Motor neuron (in vitro differentiated cells): Measurements from ENCODE around the gene GNG14. TPM values are rescaled to one million over a fixed set of nuclear protein-coding genes. Genes with fewer than 3 reads are reported as not detected.

ENCODE experiments used
- ATAC-seq, 8 experiments: fragments of 200-7000 bp; cut with Tn5 transposase; replicated peaks in 6 of 8; 2 replicates each; pipeline ENCODE4 v1.8.0; 2021; ENCODE audit warnings: mild to moderate bottlenecking in 8 of 8, moderate library complexity in 8 of 8
- H3K27ac ChIP-seq, 2 donors: fragments of 250-450 bp; sonication (Bioruptor Pico); 2 replicates each; pipeline ENCODE4 v1.9.0; 2021; ENCODE audit warnings: antibody characterized with exemption in 2 of 2, mild to moderate bottlenecking in 2 of 2, moderate library complexity in 1 of 2
- H3K4me1 ChIP-seq, 2 donors: fragments of 250-450 bp; sonication (Bioruptor Pico); replicated peaks in 1 of 2; 2 replicates each; pipeline ENCODE4 v1.6.1; 2021; ENCODE audit warnings: antibody characterized with exemption in 2 of 2, mild to moderate bottlenecking in 2 of 2, moderate library complexity in 1 of 2
- H3K4me3 ChIP-seq, 5 donors: fragments of 250-450 bp; sonication (Bioruptor Pico); 2 replicates each; pipeline ENCODE4 v1.9.0; 2021; ENCODE audit warnings: antibody characterized with exemption in 5 of 5, mild to moderate bottlenecking in 5 of 5, moderate library complexity in 4 of 5
- WGBS, 10 experiments: fragments of 450-650 bp; shearing (Covaris generic); methylation state at CpG; one replicate each; pipeline ENCODE4 v1.0.0; 2022; 5-methylcytosine and 5-hydroxymethylcytosine counted together
- in situ Hi-C, 9 experiments: fragments of 400-800 bp; cut with MboI; loops; one replicate each; pipeline ENCODE4 v1.15.0; 2021; ENCODE audit warnings: low sequenced_read_pairs in 9 of 9, low pct_unique_long_range_greater_than_20kb in 2 of 9; ENCODE audit not compliant: unreplicated experiment in 9 of 9
- total RNA-seq, 8 experiments: library from RNA; unstranded; fragments of 300-600 nt; gene quantifications; 2 replicates each; pipeline versions ENCODE4 v1.2.3 to v1.2.4, GENCODE V29; 2022

Gene GNG14
- total RNA-seq, 8 experiments from 2014 or later: 3.7 to 5.7 TPM; not detected in 6

DNA sequence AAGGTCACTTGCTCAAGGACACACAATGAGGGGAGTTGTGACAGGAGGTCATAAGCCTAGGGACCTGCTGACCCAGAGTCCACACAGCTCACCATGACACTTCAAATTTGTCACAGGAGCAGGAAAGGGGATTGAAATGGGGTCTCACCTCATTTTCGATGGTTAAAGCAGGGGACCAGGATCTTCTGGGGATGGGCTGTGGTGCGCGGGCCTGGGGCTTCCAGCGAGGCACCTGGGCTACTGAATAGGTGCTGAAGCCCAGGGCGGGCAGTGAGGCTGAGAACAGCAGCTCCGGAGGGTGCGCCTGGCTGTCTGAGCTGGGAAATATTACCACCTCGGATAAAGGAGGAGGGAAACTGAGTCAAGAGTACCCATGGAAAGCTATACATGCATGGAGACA, 32.3 kb upstream of the GNG14 start:
- Histone ChIP-seq H3K4me1 (no peaks in the 10 kb centered on the region), H3K27ac (no peak overlapping the region), H3K4me3 (no peak overlapping the region)
- in situ Hi-C loops: no loop called here
- no peak for ATAC-seq
- WGBS, 10 experiments: 77 to 100% (median 96%) methylated on average over 1 to 4 of the region's 8 CpGs; no CpG with 5 or more reads in 4 of the 10 experiments

DNA sequence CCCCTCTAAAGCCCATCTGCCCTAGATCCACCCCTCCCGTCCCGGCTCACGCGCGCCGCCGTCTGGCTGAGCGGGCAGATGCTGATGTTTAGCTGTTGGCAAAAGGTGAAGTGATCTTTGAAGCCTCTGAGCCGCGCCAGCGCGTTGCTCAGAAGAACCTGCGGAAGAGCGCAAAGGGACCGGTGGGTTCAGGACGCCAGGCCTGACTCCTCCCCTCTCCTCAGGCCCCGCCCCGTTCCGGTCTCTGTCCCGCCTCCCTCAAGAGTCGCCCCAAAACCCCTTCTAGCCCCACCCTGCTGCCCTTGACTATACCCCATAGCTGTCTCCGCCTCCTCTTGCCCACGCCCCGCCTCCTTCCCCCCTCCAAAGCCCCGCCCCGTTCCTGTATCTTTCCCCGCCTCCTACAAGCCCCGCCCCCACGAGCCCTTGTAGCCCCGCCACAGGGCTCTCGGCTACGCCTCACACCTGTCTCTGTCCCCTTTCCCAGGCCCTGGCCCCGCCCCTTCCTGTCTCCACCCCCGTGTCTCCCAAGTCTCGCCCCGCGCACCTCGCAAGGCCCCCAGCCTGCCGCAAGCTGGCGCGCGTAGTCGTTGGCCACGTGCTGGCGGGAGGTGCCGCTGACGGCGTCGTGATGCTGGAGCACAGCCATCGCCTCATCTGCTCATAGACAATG, 30.8 kb upstream of the GNG14 start:
- in situ Hi-C loops: no loop called here
- Histone ChIP-seq H3K4me1 (no peaks in the 10 kb centered on the region), H3K4me3 (no peak overlapping the region), H3K27ac (no peak overlapping the region)
- 71 to 100% (median 80%) methylated on average over 2 to 7 of the region's 50 CpGs; no CpG with 5 or more reads in 7 of the 10 experiments for WGBS, 10 experiments
- ATAC-seq: peak in 2 of 8 experiments; percentile 18 to 35

DNA sequence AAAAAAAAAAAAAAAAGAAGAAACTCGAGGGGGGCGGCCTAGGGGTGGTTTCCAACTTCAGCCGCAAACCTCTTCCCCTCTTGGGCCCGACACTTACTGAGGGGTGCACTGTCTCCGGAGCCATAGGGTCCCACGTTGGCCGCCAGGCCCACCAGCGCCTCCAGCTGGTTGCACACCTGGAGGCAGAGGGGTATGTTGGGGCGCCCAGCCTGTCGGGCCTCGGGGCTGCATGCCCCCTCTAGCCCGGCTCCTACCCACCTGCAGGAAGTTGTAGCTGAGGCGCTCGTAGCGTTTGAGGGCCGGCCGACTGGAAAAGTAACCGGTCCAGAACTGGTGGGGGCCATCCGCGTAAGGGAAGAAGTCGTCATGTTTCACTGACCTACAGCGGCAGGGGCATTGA, 29.8 kb upstream of the GNG14 start:
- 60 to 100% (median 93%) methylated on average over 1 to 7 of the region's 22 CpGs; no CpG with 5 or more reads in 3 of the 10 experiments for WGBS, 10 experiments
- Histone ChIP-seq H3K4me3 (no peak overlapping the region), H3K27ac (no peak overlapping the region), H3K4me1 (no peaks in the 10 kb centered on the region)
- in situ Hi-C loops: no loop called here
- peak in 1 of 8 experiments; percentile 17 for ATAC-seq

DNA sequence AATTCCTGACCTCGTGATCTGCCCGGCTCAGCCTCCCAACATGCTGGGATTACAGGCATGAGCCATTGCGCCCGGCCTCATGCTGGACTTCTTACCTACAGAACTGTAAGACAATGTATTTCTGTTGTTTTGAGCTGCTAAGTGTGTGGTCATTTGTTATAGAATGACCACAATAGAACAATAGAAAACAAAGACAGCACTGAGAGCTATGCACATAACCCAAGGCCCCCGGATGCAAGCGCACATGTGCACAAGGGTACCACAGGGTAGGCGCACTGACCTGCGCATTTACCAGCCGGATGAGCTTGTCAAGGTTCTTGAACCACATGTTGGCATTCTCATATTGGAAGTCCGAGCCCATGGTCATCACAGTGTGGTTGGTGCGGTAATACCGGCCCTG, 26.8 kb upstream of the GNG14 start:
- no peak overlapping the region for H3K27ac ChIP-seq
- peaks cover 2 to 8% of the 10 kb centered on the region in 2 donors for H3K4me1 ChIP-seq
- ATAC-seq: no peak
- 76 to 100% (median 98%) methylated on average over 1 to 10 of the region's 12 CpGs; no CpG with 5 or more reads in 2 of the 10 experiments for WGBS, 10 experiments
- in situ Hi-C loops: no loop called here
- H3K4me3 ChIP-seq: no peak overlapping the region

DNA sequence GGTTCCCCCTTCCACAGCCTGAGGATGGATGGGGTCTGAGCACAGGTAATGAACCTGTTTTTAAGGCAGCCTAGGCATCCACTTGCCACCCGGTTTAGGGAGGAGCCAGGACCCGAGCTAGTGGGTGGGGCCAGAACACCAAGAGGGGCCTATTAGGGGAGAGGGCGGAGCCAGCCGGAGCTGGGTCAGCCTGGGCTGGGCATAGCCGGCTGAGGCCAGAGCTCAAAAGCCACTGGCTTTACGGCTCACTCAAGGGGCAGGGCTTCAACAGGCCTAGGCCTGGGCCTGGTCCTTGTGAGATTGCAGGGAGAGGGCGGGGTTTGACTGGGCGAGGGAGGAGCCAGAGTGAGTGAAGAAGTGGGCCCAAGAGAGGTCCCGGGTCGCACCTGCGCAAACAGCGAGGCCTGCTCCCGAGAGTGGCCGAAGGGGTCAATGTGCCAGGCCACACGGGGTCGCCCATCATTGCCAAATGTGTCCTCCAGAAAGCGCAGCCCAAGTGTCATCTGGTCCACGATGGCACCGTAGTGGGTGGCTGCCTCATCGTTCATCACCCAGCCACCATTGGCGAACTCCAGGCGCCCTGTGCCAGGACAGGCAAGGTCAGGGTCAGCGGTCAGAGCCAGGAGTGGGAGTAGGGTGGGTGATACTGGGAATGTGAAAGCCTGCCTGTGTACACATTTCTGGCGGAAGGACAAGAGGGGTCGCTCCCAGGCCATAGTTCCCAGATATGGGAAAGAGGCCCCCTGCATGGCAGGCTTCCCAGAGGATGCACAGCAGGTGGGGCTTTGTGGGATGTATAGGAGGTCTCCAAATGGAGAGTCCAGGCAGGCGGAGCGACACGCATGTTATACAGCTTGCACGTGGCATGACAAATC, 23.2 kb upstream of the GNG14 start:
- 55 to 100% (median 80%) methylated on average over 1 to 13 of the region's 29 CpGs; no CpG with 5 or more reads in 1 of the 10 experiments for WGBS, 10 experiments
- in situ Hi-C loops: no loop called here
- Histone ChIP-seq H3K27ac (no peak overlapping the region), H3K4me3 (no peak overlapping the region), H3K4me1 (peaks cover 16 to 17% of the 10 kb centered on the region in 2 donors)
- ATAC-seq: peak in 7 of 8 experiments; percentile 12 to 77 (median 27)

DNA sequence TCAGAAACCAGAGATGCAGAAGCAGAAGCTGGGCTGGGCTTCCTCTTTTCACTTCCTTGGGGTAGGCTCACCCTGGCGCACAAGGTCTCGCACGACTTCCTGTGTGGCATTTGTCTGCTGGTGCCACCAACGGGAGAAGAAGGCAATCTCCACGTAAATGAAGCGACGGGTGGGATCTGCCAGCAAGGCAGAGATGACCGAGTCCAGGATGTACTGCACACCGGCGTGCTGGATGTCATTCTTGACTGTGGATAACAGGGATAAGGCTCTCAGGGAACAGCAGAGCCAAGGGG, 22.6 kb upstream of the GNG14 start:
- H3K4me1 ChIP-seq: peaks cover 16 to 18% of the 10 kb centered on the region in 2 donors
- no peak overlapping the region for H3K27ac ChIP-seq
- no peak for ATAC-seq
- in situ Hi-C loops: no loop called here
- H3K4me3 ChIP-seq: no peak overlapping the region
- 88 to 96% (median 93%) methylated on average over 4 to 6 of the region's 10 CpGs; no CpG with 5 or more reads in 6 of the 10 experiments for WGBS, 10 experiments

DNA sequence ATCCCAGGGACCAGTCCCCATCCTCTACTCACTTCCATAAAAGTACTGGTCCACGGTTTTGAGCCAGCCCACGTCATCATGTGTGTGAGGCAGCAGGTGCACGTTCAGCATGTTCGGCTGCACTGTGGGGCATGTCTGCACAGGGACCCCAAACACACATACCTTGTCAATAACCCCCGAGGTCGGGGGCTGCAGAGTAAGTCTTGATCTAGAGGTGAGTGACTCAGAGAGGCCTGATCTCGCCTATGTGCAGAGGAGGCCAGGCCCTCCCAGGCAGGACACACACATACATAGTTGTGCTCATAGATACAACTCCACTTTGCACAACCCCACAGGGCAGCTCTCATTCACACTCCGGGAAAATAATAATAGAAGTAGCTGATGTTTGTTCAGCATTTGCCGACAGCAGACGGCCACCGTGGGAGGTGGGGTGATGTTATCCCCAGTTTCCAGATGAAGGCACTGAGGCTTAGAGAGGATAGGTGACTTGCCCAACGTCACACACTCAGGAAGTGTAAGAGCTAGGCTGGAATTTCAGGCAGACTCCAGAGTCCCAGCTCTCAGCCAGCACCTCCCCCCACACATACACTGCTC, 22.0 kb upstream of the GNG14 start:
- Histone ChIP-seq H3K4me1 (peaks cover 16 to 23% of the 10 kb centered on the region in 2 donors), H3K4me3 (peak overlapping the region; percentile 50 to 99 (median 81)), H3K27ac (no peak overlapping the region)
- 10 to 62% (median 48%) methylated on average over 2 to 8 of the region's 12 CpGs; no CpG with 5 or more reads in 5 of the 10 experiments for WGBS, 10 experiments
- in situ Hi-C loops: no loop called here
- ATAC-seq: no peak

DNA sequence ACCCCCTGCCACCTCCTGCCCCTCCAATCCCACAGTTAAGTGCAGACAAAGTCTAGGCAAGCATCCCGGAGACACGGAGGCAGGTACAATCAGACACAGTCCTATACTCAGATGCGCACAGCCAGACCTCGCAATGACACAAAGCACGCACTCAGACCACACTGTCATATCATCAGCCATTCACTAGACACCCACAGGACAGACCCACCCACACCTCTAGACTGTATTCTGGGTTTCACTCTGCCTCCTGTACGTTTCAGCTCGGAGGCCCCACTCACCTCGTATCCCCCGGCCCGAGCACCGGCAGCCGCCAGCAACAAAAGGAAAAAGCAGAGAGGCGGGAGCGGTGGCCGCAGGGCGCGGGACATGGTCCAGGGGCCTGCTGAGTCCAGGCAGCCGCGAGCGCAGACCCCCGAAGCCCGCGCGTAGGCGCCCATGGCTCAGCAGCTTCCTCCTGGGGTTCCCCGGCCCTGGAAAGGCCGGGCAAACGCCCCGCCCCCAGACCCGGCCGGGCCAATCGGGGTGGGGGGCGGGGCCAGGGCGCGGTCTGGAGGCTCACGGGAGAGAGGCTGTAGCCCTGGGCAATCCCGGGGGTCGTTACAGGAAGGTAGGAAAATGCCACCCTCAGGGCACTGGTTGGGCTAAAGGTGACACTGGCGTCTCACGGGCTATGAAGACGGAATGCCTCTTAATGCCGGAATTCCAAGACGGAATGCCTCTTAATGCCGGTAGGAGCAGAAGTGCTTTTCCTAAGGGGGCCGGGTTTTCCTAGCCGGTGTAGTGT, 21.3 kb upstream of the GNG14 start, which contains the start of the genes MAN2B1 and WDR83:
Gene MAN2B1 (minus strand): TSS at position 478 of the 784 bp plus-strand sequence. CDS start 41 bp downstream, at position 437.
Gene WDR83 (plus strand): TSS at position 543 of the 784 bp plus-strand sequence. CDS start 2,984 bp downstream, outside the sequence.
- 0 to 20% (median 4%) methylated on average over 1 to 13 of the region's 46 CpGs; no CpG with 5 or more reads in 5 of the 10 experiments for WGBS, 10 experiments
- H3K27ac ChIP-seq: peak within 1 kb of the TSS; percentile 28 to 65
- H3K4me1 ChIP-seq: peaks cover 16 to 23% of the 10 kb centered on the region in 2 donors
- in situ Hi-C loops: no loop called here
- peak within 1 kb of the TSS; percentile 50 to 99 (median 81) for H3K4me3 ChIP-seq
- peak; percentile 45 to 92 (median 85) for ATAC-seq

DNA sequence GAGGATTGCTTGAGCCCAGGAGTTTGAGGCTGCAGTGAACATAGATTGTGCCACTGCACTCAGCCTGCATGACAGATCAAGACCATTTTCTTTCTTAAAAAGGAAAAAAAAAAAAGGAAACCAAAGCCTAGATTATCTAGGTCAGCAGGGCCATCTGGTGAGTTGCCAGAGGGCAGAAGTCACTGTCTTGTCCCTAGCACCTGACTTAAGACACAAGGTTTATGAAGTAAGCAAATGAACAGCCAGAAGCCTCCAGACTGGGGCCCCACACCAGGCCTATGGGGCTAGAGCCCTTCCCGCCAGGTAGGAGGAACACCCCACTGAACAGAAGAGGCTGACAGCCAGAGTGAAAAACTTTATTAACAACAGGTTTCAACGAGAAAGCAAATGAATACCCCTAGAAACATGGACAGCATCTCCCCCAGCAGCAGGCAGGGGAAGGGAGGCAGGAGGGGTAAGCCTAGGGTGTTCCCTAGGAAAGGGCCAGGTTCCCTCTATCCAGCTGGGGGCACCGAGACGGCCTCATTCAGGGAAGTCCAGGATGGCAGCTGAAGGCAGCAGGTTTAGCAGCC, 20.0 kb upstream of the GNG14 start:
- in situ Hi-C loops: no loop called here
- Histone ChIP-seq H3K27ac (no peak overlapping the region), H3K4me3 (peak overlapping the region in 2 of 5 donors; percentile 85 to 97), H3K4me1 (peaks cover 16 to 23% of the 10 kb centered on the region in 2 donors)
- no peak for ATAC-seq
- 20 to 100% (median 80%) methylated on average over 1 to 4 of the region's 4 CpGs; no CpG with 5 or more reads in 4 of the 10 experiments for WGBS, 10 experiments

DNA sequence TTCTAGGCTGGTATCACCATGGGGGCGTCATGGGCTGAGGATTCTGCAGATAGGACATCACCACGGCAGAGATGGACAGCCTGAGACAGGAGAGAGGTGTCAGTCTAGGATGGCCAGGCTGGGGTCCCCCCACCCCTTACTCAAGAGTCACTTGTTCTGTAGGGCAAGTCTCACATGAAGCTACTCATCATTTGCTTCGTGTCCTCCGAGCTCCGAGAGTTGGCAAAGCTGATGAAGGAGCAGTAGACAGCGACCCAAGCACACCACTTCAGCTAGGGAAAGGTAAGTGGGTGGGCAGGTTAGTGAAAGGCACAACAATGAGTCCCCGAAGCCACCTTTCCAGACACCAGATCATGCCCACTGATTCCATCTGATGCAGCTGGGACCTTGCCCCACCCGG, 19.5 kb upstream of the GNG14 start:
- Histone ChIP-seq H3K4me3 (peak overlapping the region; percentile 81 to 97 (median 95)), H3K4me1 (peaks cover 16 to 23% of the 10 kb centered on the region in 2 donors), H3K27ac (peak overlapping the region in 1 of 2 donors; percentile 99)
- no peak for ATAC-seq
- WGBS, 10 experiments: 0 to 80% (median 67%) methylated on average over 1 to 2 of the region's 8 CpGs; no CpG with 5 or more reads in 5 of the 10 experiments
- in situ Hi-C loops: no loop called here

DNA sequence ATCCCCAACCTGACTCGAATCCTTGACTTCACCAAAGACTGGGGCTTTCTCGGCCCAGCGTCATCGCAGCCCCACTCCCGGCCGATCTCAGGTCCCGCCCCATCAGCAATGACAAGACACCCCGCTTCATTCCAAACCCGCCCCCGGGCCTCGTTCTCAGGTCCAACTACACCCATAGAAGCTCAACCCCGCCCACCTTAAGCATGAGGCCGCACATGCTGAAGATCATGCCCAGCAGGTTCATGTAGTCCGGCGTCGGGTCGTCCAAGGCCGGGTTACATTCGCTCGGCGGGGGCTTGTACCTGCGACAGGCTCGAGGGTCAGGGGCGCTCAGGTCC, 18.9 kb upstream of the GNG14 start:
- 0 to 4% (median 0%) methylated on average over 2 to 10 of the region's 24 CpGs; no CpG with 5 or more reads in 6 of the 10 experiments for WGBS, 10 experiments
- peak overlapping the region; percentile 81 to 97 (median 95) for H3K4me3 ChIP-seq
- in situ Hi-C loops: no loop called here
- peak overlapping the region; percentile 97 to 99 for H3K27ac ChIP-seq
- ATAC-seq: peak in 5 of 8 experiments; percentile 1 to 61 (median 40)
- H3K4me1 ChIP-seq: peaks cover 16 to 23% of the 10 kb centered on the region in 2 donors
